NCI-H345 (cell line): Measurements from ENCODE around the gene FLRT2.

ENCODE experiments used
- DNase-seq: peaks from one replicate; lab custom pipeline; 2025; lab: John Stamatoyannopoulos, UW

Gene FLRT2

GRCh38 chr14:85596562-85596961 is 66.6 kb downstream of the FLRT2 start:
- peak; percentile 87 for DNase-seq

GRCh38 chr14:85597701-85598100 is 67.8 kb downstream of the FLRT2 start:
- no peak for DNase-seq

GRCh38 chr14:85599939-85600338 is 70.0 kb downstream of the FLRT2 start:
- no peak for DNase-seq

- peak; percentile 96 for DNase-seq
Measured at GRCh38 chr14:85601246-85601645, 71.3 kb downstream of the FLRT2 start.

GRCh38 chr14:85601690-85602089 is 71.7 kb downstream of the FLRT2 start:
- no peak for DNase-seq

- DNase-seq, result no peak
Measured at GRCh38 chr14:85602345-85602744, 72.4 kb downstream of the FLRT2 start.

- no peak for DNase-seq
Measured at GRCh38 chr14:85604021-85604420, 74.1 kb downstream of the FLRT2 start.

- no peak for DNase-seq
Measured at GRCh38 chr14:85604714-85605113, 74.8 kb downstream of the FLRT2 start.

- no peak for DNase-seq
Measured at GRCh38 chr14:85607651-85608081, 77.7 kb downstream of the FLRT2 start.

- no peak for DNase-seq
Measured at GRCh38 chr14:85613496-85613895, 83.6 kb downstream of the FLRT2 start.

- no peak for DNase-seq
Measured at GRCh38 chr14:85616386-85616885, 86.5 kb downstream of the FLRT2 start.

- no peak for DNase-seq
Measured at GRCh38 chr14:85616886-85617285, 86.9 kb downstream of the FLRT2 start.

- no peak for DNase-seq
Measured at GRCh38 chr14:85617791-85618190, 87.8 kb downstream of the FLRT2 start.

GRCh38 chr14:85618390-85618789 is 88.4 kb downstream of the FLRT2 start:
- DNase-seq, result no peak

- DNase-seq, result no peak
Measured at GRCh38 chr14:85618978-85619377, 89.0 kb downstream of the FLRT2 start.

GRCh38 chr14:85619851-85620250 is 89.9 kb downstream of the FLRT2 start:
- DNase-seq, result no peak

GRCh38 chr14:85620947-85621346 is 91.0 kb downstream of the FLRT2 start:
- no peak for DNase-seq

GRCh38 chr14:85622106-85622505 is 92.2 kb downstream of the FLRT2 start:
- DNase-seq, result no peak

GRCh38 chr14:85622986-85623685 is 93.2 kb downstream of the FLRT2 start:
- DNase-seq, result no peak

GRCh38 chr14:85625925-85626585 is 96.1 kb downstream of the FLRT2 start:
- no peak for DNase-seq

GRCh38 chr14:85634205-85634604 is 104.3 kb downstream of the FLRT2 start:
- DNase-seq, result no peak

GRCh38 chr14:85644211-85644610 is 114.3 kb downstream of the FLRT2 start:
- DNase-seq, result no peak

GRCh38 chr14:85653029-85653428 is 123.1 kb downstream of the FLRT2 start:
- DNase-seq, result no peak
